Epithelial cell of proximal tubule (primary cell): Measurements from ENCODE around the gene CSF3R. TPM values are rescaled to one million over a fixed set of nuclear protein-coding genes. Genes with fewer than 3 reads are reported as not detected.

ENCODE experiments used
- DNase-seq: peaks from one replicate; pipeline ENCODE4 v3.0.0-alpha.2; 2011; ENCODE audit warnings: low read depth
- H3K4me3 ChIP-seq: 2 replicates; pipeline ENCODE4 v1.5.1; 2011; ENCODE audit warnings: low read depth, mild to moderate bottlenecking, low read length
- CTCF ChIP-seq: conservative IDR thresholded peaks from 2 replicates; pipeline ENCODE4 v1.5.1; 2012; ENCODE audit warnings: low read depth, mild to moderate bottlenecking, low read length
- total RNA-seq: library from RNA; depleted of rRNA; stranded (reverse); fragments of >200 nt; gene quantifications from 2 replicates; pipeline ENCODE4 v1.2.3, GENCODE V29; 2015

The CSF3R gene
- total RNA-seq, 1 donor from 2014 or later = not detected

GRCh38 chr1:36520056-36520455, 37.3 kb upstream of the CSF3R start:
- no peak for DNase-seq
- no peak for TF ChIP-seq CTCF
- no peak overlapping the region for H3K4me3 ChIP-seq

GRCh38 chr1:36517011-36517771, 34.5 kb upstream of the CSF3R start:
- DNase-seq = no peak
- TF ChIP-seq CTCF = no peak

GRCh38 chr1:36516372-36517010, 33.8 kb upstream of the CSF3R start:
- peak; percentile 89 for TF ChIP-seq CTCF
- DNase-seq = no peak
- no peak overlapping the region for H3K4me3 ChIP-seq

More at GRCh38 chr1:36517011-36517771, 34.5 kb upstream of the CSF3R start:
- no peak overlapping the region for H3K4me3 ChIP-seq

- no peak for TF ChIP-seq CTCF
- no peak for DNase-seq
- no peak overlapping the region for H3K4me3 ChIP-seq
Observed at GRCh38 chr1:36515315-36516138, 32.8 kb upstream of the CSF3R start.

- DNase-seq = no peak
- H3K4me3 ChIP-seq = no peak overlapping the region
- no peak for TF ChIP-seq CTCF
Observed at GRCh38 chr1:36514501-36514900, 31.8 kb upstream of the CSF3R start.

GRCh38 chr1:36513676-36514473, 31.2 kb upstream of the CSF3R start:
- no peak for DNase-seq
- TF ChIP-seq CTCF = no peak
- no peak overlapping the region for H3K4me3 ChIP-seq
